HepG2 (cell line): ENCODE results near the gene CLDN7. TPM values are rescaled to one million over a fixed set of nuclear protein-coding genes. Genes with fewer than 3 reads are reported as not detected.

Experiments used
- ELF4 ChIP-seq: sonication (generic); formaldehyde crosslinking; IDR thresholded peaks from 2 replicates; pipeline ENCODE4 v1.5.0; 2020; ENCODE audit warnings: missing genetic modification reagents, mild to moderate bottlenecking, moderate library complexity, borderline replicate concordance
- GMEB2 ChIP-seq: IDR thresholded peaks from 2 replicates; pipeline ENCODE4 v1.6.1; 2016; ENCODE audit warnings: missing biosample characterization, missing genetic modification reagents, low read depth
- IKZF4 ChIP-seq: sonication (generic); formaldehyde crosslinking; IDR thresholded peaks from 2 replicates; pipeline ENCODE4 v1.5.1; 2020; ENCODE audit warnings: borderline replicate concordance, mild to moderate bottlenecking, low read depth, missing genetic modification reagents; ENCODE audit errors: not compliant biosample characterization
- KAT8 ChIP-seq: IDR thresholded peaks from 2 replicates; pipeline ENCODE4 v1.6.1; 2016; ENCODE audit warnings: missing genetic modification reagents, missing compliant biosample characterization
- MEIS2 ChIP-seq: sonication (generic); formaldehyde crosslinking; IDR thresholded peaks from 2 replicates; pipeline ENCODE4 v1.9.0; 2021; ENCODE audit warnings: mild to moderate bottlenecking, missing genetic modification reagents
- MXD4 ChIP-seq: IDR thresholded peaks from 2 replicates; pipeline ENCODE4 v1.6.1; 2016; ENCODE audit warnings: mild to moderate bottlenecking, missing biosample characterization, missing genetic modification reagents
- MXI1 ChIP-seq: IDR thresholded peaks from 3 replicates; pipeline ENCODE4 v1.6.1; 2012; ENCODE audit warnings: low read depth, low read length, inconsistent platforms, borderline replicate concordance
- NCOA2 ChIP-seq: sonication (generic); formaldehyde crosslinking; IDR thresholded peaks from 2 replicates; pipeline ENCODE4 v1.8.0; 2022; ENCODE audit warnings: inconsistent platforms
- PITX1 ChIP-seq: sonication (generic); formaldehyde crosslinking; IDR thresholded peaks from 2 replicates; pipeline ENCODE4 v1.5.1; 2020; ENCODE audit warnings: mild to moderate bottlenecking, missing genetic modification reagents
- RFX3 ChIP-seq: IDR thresholded peaks from 2 replicates; pipeline ENCODE4 v1.6.1; 2016; ENCODE audit warnings: missing biosample characterization, missing genetic modification reagents
- SP4 ChIP-seq: sonication (generic); formaldehyde crosslinking; IDR thresholded peaks from 2 replicates; pipeline ENCODE4 v1.8.1; 2023; ENCODE audit warnings: mild to moderate bottlenecking, missing genetic modification reagents
- SRY ChIP-seq: sonication (generic); formaldehyde crosslinking; IDR thresholded peaks from 2 replicates; pipeline ENCODE4 v1.8.0; 2022; ENCODE audit warnings: mild to moderate bottlenecking, missing genetic modification reagents
- YEATS4 ChIP-seq: sonication (generic); formaldehyde crosslinking; IDR thresholded peaks from 2 replicates; pipeline ENCODE4 v1.4.0; 2020; ENCODE audit warnings: missing genetic modification reagents, borderline replicate concordance
- ZBTB2 ChIP-seq: sonication (generic); formaldehyde crosslinking; IDR thresholded peaks from 2 replicates; pipeline ENCODE4 v1.8.0; 2022; ENCODE audit warnings: low read depth, missing genetic modification reagents
- ZFP62 ChIP-seq: sonication (generic); formaldehyde crosslinking; IDR thresholded peaks from 2 replicates; pipeline ENCODE4 v1.4.0; 2020; ENCODE audit warnings: missing genetic modification reagents
- ZNF12 ChIP-seq: sonication (generic); formaldehyde crosslinking; IDR thresholded peaks from 2 replicates; pipeline ENCODE4 v1.5.0; 2020; ENCODE audit warnings: missing genetic modification reagents
- ZNF138 ChIP-seq: sonication (generic); formaldehyde crosslinking; IDR thresholded peaks from 2 replicates; pipeline ENCODE4 v1.5.0; 2020; ENCODE audit warnings: mild to moderate bottlenecking, low read depth, missing genetic modification reagents
- ZNF331 ChIP-seq: sonication (generic); formaldehyde crosslinking; IDR thresholded peaks from 2 replicates; pipeline ENCODE4 v1.4.0; 2020; ENCODE audit warnings: missing genetic modification reagents
- ZNF432 ChIP-seq: sonication (generic); formaldehyde crosslinking; IDR thresholded peaks from 2 replicates; pipeline ENCODE4 v1.5.0; 2020; ENCODE audit warnings: missing genetic modification reagents, mild to moderate bottlenecking, borderline replicate concordance
- ZNF616 ChIP-seq: sonication (generic); formaldehyde crosslinking; IDR thresholded peaks from 2 replicates; pipeline ENCODE4 v1.5.0; 2020; ENCODE audit warnings: low read depth, mild to moderate bottlenecking, missing genetic modification reagents
- ZNF746 ChIP-seq: sonication (generic); formaldehyde crosslinking; IDR thresholded peaks from 2 replicates; pipeline ENCODE4 v1.8.0; 2022; ENCODE audit warnings: mild to moderate bottlenecking, missing genetic modification reagents
- ZNF792 ChIP-seq: IDR thresholded peaks from 2 replicates; pipeline ENCODE4 v1.6.1; 2016
- polyA plus RNA-seq, 8 experiments: library from polyadenylated mRNA; depleted of rRNA in 3 of 8; stranded (reverse) in 7 of 8; unstranded in 1 of 8; fragments of >200 nt; fragmentation: Illumina TruSeq in 4 of 8; extraction: Trizol in 4 of 8; gene quantifications; 2 replicates each; pipeline versions ENCODE4 v1.2.1 to v1.2.3, GENCODE V29; 2011 to 2016; ENCODE audit warnings: low read depth in 4 of 8, missing spikeins in 1 of 8, mixed read lengths in 1 of 8; ENCODE audit not compliant: insufficient read depth in 1 of 8
- total RNA-seq, 5 experiments: library from RNA; depleted of rRNA; stranded (reverse); fragments of >200 nt; fragmentation: Illumina TruSeq; extraction: Trizol; gene quantifications; 2 replicates each; pipeline ENCODE4 v1.2.3, GENCODE V29; 2016; ENCODE audit warnings: low read depth in 1 of 5

The CLDN7 gene
- total and polyA plus RNA-seq, 2 of the 13 experiments (the other 11 are each of a cell fraction or from before 2014, with no cell fraction given): not detected

GRCh38 chr17:7307686-7308624, 45.7 kb upstream of the CLDN7 start (continued):
- TF ChIP-seq ZBTB2 (CRISPR knock-in tag): peak; percentile 52; the same call in 1 of the 2 replicates
- TF ChIP-seq SRY (CRISPR knock-in tag): peak; percentile 51; the same call in 1 of the 2 replicates
- no peak for TF ChIP-seq ZNF792 (CRISPR knock-in tag)
- no peak for TF ChIP-seq RFX3
- peak; percentile 65; the same call in 1 of the 2 replicates for TF ChIP-seq YEATS4 (CRISPR knock-in tag)
- TF ChIP-seq IKZF4: peak; percentile 55
- no peak for TF ChIP-seq ZNF12 (CRISPR knock-in tag)
- no peak for TF ChIP-seq GMEB2 (CRISPR knock-in tag)
- peak; percentile 33; the same call in 1 of the 3 replicates for TF ChIP-seq MXI1
- TF ChIP-seq MXD4: peak; percentile 55; the same call in 1 of the 2 replicates
- TF ChIP-seq SP4 (CRISPR knock-in tag): 0 out of 2 replicates have a peak, but pooled peaks have one; percentile 75
- TF ChIP-seq KAT8 (CRISPR knock-in tag): 0 out of 2 replicates have a peak, but pooled peaks have one; percentile 12
- TF ChIP-seq PITX1 (CRISPR knock-in tag): no peak
- no peak for TF ChIP-seq ZFP62 (CRISPR knock-in tag)
- TF ChIP-seq ZNF746 (CRISPR knock-in tag): 0 out of 2 replicates have a peak, but pooled peaks have one; percentile 6
- TF ChIP-seq MEIS2 (CRISPR knock-in tag): no peak
- no peak for TF ChIP-seq ZNF138
- 0 out of 2 replicates have a peak, but pooled peaks have one; percentile 26 for TF ChIP-seq ZNF616 (CRISPR knock-in tag)
- no peak for TF ChIP-seq ELF4 (CRISPR knock-in tag)
- TF ChIP-seq ZNF331 (CRISPR knock-in tag): no peak
- TF ChIP-seq NCOA2: 0 out of 2 replicates have a peak, but pooled peaks have one; percentile 9
- TF ChIP-seq ZNF432 (CRISPR knock-in tag): no peak
